Fibroblast of villous mesenchyme (primary cell): Measurements from ENCODE around the gene AURKB. TPM values are rescaled to one million over a fixed set of nuclear protein-coding genes. Genes with fewer than 3 reads are reported as not detected.
"Not testable (repeated sequence)": the region's sequence is repeated elsewhere in the genome, so short reads cannot be mapped to it uniquely, and the experiment has no call there.

ENCODE experiments used
- DNase-seq: peaks from one replicate; pipeline ENCODE4 v3.0.0-alpha.2; 2010; ENCODE audit warnings: low read depth
- H3K4me3 ChIP-seq: 2 replicates; pipeline ENCODE4 v1.5.1; 2011; ENCODE audit warnings: low read depth, mild to moderate bottlenecking, low read length
- total RNA-seq: library from RNA; depleted of rRNA; stranded (reverse); fragments of >200 nt; gene quantifications from 2 replicates; pipeline ENCODE4 v1.2.3, GENCODE V29; 2012
- TF ChIP-seq, protein P1 (sequence below): IDR thresholded peaks from 2 replicates; pipeline ENCODE4 v1.5.1; 2012; ENCODE audit warnings: low read depth, mild to moderate bottlenecking, low read length; ENCODE audit not compliant: insufficient read depth

The AURKB gene
- total RNA-seq, 1 donor, result 19.0 TPM

DNA sequence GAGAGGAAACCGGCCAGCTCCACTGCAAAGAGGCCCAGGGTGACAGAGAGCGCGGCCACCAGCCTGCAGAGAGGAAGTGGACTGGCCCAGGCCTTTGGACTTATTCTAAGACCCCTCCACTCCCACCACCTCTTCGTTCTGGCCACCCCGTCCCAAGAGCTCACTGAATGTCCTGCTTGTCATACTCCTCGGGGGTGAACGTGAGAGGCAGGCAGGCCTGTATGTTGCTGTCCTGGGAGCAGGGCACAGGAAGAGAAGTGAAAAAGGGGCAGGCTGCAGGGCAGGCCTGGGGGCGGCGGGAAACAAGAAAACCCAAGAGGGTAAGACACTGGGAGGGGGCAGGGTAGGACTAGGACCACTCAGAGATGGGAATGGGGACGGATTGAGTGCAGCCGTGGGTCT lies 34.6 kb downstream of the AURKB start:
- H3K4me3 ChIP-seq, result peak overlapping the region; percentile 75
- TF ChIP-seq, protein P1, sequence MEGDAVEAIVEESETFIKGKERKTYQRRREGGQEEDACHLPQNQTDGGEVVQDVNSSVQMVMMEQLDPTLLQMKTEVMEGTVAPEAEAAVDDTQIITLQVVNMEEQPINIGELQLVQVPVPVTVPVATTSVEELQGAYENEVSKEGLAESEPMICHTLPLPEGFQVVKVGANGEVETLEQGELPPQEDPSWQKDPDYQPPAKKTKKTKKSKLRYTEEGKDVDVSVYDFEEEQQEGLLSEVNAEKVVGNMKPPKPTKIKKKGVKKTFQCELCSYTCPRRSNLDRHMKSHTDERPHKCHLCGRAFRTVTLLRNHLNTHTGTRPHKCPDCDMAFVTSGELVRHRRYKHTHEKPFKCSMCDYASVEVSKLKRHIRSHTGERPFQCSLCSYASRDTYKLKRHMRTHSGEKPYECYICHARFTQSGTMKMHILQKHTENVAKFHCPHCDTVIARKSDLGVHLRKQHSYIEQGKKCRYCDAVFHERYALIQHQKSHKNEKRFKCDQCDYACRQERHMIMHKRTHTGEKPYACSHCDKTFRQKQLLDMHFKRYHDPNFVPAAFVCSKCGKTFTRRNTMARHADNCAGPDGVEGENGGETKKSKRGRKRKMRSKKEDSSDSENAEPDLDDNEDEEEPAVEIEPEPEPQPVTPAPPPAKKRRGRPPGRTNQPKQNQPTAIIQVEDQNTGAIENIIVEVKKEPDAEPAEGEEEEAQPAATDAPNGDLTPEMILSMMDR, result no peak
- no peak for DNase-seq

- TF ChIP-seq, protein P1, result no peak
- peak overlapping the region; percentile 55 for H3K4me3 ChIP-seq
- no peak for DNase-seq
Measured at GRCh38 chr17:8173871-8174322, 36.5 kb downstream of the AURKB start.

DNA sequence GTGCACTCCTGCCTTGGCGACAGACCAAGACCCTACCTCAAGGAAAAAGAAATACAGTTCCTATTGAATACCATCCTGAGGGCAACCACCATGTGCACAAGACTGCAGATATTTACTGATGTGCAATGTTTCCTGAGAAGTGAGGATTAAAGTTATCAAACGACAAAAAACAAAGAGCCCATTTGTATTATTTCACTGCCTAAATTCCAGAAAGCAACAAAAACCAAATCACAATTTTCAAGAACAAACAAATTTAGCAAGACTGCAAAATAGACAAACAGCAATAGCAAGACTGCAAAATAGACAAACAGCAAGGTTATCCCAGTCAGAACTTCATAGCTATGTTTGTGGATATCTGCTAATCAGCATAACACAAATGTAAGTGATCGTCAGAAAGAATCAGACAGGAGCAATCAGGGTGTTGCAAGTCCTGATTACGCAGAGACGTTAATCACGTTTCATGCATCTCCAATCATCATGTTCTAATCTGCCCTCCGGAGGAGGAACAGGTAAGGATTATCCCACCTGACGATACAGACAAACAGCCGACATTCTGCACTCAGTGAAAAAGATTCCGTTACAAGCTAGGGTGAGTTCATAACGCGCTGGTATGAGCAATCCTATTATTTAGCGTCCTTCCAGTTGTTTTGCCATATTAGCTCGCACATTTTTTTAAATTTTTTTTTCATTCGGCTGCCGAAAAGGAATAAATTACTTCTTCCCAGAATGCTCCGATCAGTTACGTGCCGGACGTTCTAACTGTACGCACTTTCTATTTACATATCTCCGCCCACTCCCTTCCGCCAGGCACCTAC lies 37.1 kb downstream of the AURKB start:
- peak; percentile 98 for DNase-seq

DNA sequence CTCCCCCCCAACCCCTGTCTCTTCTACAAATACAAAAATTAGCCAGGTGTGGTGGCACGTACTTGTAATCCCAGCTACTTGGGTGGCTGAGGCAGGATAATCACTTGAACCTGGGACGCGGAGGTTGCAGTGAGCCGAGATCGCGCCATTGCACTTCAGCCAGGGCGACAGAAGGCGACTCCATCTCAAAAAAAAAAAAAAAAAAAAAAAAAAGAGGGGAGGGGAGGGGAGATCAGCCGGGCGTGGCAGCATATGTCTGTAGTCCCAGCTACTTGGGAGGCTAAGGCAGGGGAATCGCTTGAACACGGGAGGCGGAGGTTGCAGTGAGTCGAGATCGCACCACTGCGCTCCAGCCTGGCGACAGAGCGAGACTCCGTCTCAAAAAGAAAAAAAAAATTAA lies 40.2 kb downstream of the AURKB start:
- DNase-seq, result not testable (repeated sequence)
- H3K4me3 ChIP-seq, result peak overlapping the region; percentile 21

More for the DNA sequence above, 37.1 kb downstream of the AURKB start:
- TF ChIP-seq, protein P1, result no peak
- H3K4me3 ChIP-seq, result peak overlapping the region; percentile 55

DNA sequence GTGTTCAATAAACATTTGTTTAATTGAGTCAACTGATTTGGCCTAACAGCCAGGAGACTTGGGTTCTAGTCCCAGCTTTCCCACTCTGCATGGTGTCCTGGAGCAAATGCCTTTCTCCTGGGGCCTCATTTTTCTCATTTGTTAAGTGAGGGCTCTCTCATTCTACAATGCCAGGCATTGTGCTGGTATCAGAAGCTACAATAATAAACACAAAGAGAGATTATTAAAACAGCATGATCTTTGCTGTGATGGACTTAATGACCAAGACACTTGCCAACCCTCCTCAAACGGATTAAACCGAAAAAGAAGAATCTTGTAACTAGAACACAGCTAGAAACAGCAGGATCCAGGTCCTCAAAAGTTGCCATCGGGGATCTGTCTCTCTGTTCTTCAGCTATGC lies 42.8 kb downstream of the AURKB start:
- DNase-seq, result no peak
- no peak overlapping the region for H3K4me3 ChIP-seq
- TF ChIP-seq, protein P1, result no peak

DNA sequence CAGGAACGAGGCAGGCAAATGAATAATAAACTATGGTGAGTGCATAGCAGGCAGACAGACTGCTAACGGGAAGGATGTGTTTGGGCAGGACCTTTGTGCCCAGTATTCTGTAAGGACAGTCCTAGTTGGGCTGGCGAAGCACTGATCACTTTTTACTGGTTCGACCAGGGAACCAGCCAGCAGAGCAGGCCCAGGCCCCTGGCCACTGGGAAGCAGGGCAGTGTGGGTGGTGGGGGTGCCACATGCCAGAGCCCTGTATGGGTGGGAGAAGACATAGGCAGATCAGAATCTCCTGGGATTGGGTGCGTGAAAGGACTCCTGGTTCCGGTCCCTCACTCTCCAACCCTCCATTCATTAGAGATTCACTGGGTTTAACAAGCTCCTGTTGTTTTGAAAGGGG lies 43.6 kb downstream of the AURKB start:
- no peak for DNase-seq
- TF ChIP-seq, protein P1, result no peak
- H3K4me3 ChIP-seq, result no peak overlapping the region

DNA sequence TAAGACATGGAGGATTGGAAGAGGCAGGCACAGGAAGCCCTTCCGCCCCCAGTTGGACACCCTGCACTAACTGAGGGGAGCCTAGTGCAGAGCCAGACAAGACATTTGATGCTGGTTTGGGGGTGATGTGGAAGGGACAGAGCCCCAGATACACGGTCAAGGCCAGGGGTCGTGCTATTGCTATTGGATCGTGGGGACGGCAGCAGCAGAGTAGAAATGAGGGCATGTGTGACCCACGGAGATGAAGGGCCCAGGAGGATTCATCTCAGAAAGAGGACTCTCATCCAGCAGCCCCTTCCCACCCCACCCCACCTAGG lies 45.6 kb downstream of the AURKB start:
- no peak overlapping the region for H3K4me3 ChIP-seq
- TF ChIP-seq, protein P1, result no peak
- DNase-seq, result no peak
